Kidney epithelial cell (primary cell): ENCODE data around the gene ARHGEF12. TPM values are rescaled to one million over a fixed set of nuclear protein-coding genes. Genes with fewer than 3 reads are reported as not detected.

Experiments
- DNase-seq: peaks from one replicate; pipeline ENCODE4 v3.0.0-alpha.2; 2010; ENCODE audit warnings: low read depth
- H3K27me3 ChIP-seq: 2 replicates; pipeline ENCODE4 v1.6.0; 2011; ENCODE audit warnings: low read length; ENCODE audit not compliant: control insufficient read depth, insufficient read depth
- H3K36me3 ChIP-seq: 2 replicates; pipeline ENCODE4 v1.5.1; 2011; ENCODE audit warnings: low read length; ENCODE audit not compliant: control insufficient read depth, insufficient read depth
- H3K4me3 ChIP-seq: 2 replicates; pipeline ENCODE4 v1.5.1; 2011; ENCODE audit warnings: low read depth, mild to moderate bottlenecking, control low read depth, low read length
- CTCF ChIP-seq: IDR thresholded peaks from 2 replicates; pipeline ENCODE4 v1.5.1; 2011; ENCODE audit warnings: mild to moderate bottlenecking, moderate library complexity, low read length, control low read depth, inconsistent platforms; ENCODE audit not compliant: insufficient read depth, poor library complexity, severe bottlenecking
- total RNA-seq: library from RNA; depleted of rRNA; stranded (reverse); fragments of >200 nt; gene quantifications from 2 replicates; pipeline ENCODE4 v1.2.3, GENCODE V29; 2015

The ARHGEF12 gene
- total RNA-seq, 1 donor from 2014 or later, result 54.7 TPM

- DNase-seq, result no peak
- Histone ChIP-seq H3K4me3 (no peak overlapping the region), H3K27me3 (no peaks in the 10 kb centered on the region), H3K36me3 (no peaks in the 10 kb centered on the region)
- TF ChIP-seq CTCF, result no peak
These were observed 126.6 kb downstream of the ARHGEF12 start for GRCh38 chr11:120462825-120463224.

- no peak for DNase-seq
- no peaks in the 10 kb centered on the region for H3K36me3 ChIP-seq
These were observed 129.8 kb downstream of the ARHGEF12 start for GRCh38 chr11:120465921-120466534.

DNA sequence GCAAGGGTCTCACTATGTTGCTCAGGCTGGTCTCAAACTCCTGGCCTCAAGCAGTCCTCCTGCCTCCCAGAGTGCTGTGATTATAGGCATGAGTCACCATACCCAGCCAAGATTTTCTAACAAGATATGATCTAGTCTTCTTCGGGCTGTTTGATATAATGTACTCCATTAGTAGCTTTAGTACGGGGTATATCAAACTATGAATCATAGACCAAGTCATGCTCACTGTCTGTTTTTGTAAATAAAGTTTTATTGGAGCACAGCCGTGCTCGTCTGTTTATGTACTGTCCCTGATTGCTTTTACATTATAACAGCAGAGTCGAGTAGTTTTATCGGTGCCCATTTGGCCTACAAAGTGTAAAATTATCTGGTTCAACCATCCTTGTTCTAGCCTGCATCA, 131.4 kb downstream of the ARHGEF12 start:
- H3K27me3 ChIP-seq, result no peaks in the 10 kb centered on the region
- no peaks in the 10 kb centered on the region for H3K36me3 ChIP-seq
- TF ChIP-seq CTCF, result no peak
- no peak overlapping the region for H3K4me3 ChIP-seq
- DNase-seq, result no peak

More at GRCh38 chr11:120465921-120466534, 129.8 kb downstream of the ARHGEF12 start:
- Histone ChIP-seq H3K4me3 (no peak overlapping the region), H3K27me3 (no peaks in the 10 kb centered on the region)
- no peak for TF ChIP-seq CTCF

DNA sequence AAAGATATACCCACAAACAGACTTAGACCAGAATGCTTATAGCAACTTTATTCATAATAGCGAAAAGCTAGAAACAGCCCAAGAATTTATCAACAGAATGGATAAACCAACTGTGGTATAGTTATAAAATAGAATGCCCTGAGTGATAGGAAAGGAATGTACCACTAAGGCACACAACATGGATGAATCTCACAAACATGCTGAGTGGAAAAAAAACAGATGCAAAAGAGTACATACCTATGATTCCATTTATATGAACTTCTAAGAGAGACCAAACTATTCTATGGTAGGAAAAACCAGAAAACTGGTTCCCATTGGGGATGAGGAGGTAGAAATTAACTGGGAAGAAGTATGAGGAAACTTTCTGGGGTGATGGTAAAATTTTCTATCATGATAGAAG, 134.9 kb downstream of the ARHGEF12 start:
- no peaks in the 10 kb centered on the region for H3K36me3 ChIP-seq
- no peaks in the 10 kb centered on the region for H3K27me3 ChIP-seq
- no peak overlapping the region for H3K4me3 ChIP-seq
- peak; percentile 19 for DNase-seq
- TF ChIP-seq CTCF, result no peak

DNA sequence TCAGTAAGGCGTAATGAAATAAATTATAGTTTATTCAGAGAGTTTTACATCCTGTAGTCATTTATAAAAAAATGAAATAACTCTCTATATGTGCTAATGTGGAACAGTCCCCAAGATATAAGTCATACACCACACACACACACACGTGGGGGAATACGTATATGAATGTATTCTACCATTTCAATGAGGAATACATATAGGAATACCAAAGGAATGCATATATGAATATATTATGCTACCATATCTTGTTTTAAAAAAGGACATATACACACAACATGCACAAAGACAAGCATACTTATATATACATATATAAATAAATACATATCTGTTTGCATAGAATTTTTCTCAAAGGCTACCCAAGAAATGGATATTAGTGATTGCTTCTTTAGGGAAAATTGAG, 135.8 kb downstream of the ARHGEF12 start:
- Histone ChIP-seq H3K36me3 (no peaks in the 10 kb centered on the region), H3K4me3 (no peak overlapping the region), H3K27me3 (no peaks in the 10 kb centered on the region)
- TF ChIP-seq CTCF, result no peak
- no peak for DNase-seq

DNA sequence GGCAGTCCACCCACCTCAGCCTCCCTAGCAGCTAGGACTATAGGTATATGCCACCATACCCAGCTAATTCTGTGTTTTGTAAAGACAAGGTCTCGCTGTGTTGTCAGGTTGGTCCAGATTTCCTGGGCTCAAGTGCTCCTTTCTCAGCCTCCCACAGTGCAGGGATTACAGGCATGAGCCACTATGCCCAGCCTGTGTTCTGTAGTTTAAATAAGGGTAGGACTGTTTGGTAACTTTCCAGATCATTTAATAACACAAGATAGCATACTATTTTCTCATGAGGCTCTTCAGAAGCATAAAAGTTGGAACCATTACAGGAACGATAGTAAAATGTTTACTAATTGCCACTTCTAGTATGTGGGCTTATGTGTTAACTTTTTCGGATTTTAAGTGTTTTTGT, 137.3 kb downstream of the ARHGEF12 start:
- TF ChIP-seq CTCF, result no peak
- Histone ChIP-seq H3K36me3 (no peaks in the 10 kb centered on the region), H3K4me3 (no peak overlapping the region), H3K27me3 (no peaks in the 10 kb centered on the region)
- DNase-seq, result no peak
